Stomach (tissue), 9 donors: ENCODE results near the gene CNTN5. TPM values are rescaled to one million over a fixed set of nuclear protein-coding genes. Genes with fewer than 3 reads are reported as not detected.

ENCODE experiments used
- DNase-seq, 2 donors: peaks; one replicate each; pipeline versions ENCODE4 v3.0.0 to v3.0.0-alpha.2; 2013 to 2019
- H3K27ac ChIP-seq, 5 donors: fragments of 200-600 bp in 4 of 5; sonication (generic) in 4 of 5; one replicate each; pipeline ENCODE4 v1.5.1; 2013 to 2019; ENCODE audit warnings: mild to moderate bottlenecking in 1 of 5, moderate library complexity in 1 of 5
- H3K27me3 ChIP-seq, 3 donors: fragments of 200-600 bp; sonication (generic); one replicate each; pipeline ENCODE4 v1.5.1; 2017 to 2019; ENCODE audit warnings: mixed run types in 1 of 3
- H3K36me3 ChIP-seq, 4 donors: fragments of 200-600 bp; sonication (generic); 1 replicate in 3 of 4; 2 replicates in 1 of 4; pipeline ENCODE4 v1.5.1; 2016 to 2019
- H3K4me1 ChIP-seq, 4 donors: fragments of 200-600 bp; sonication (generic); one replicate each; pipeline ENCODE4 v1.5.1; 2016 to 2019
- H3K4me3 ChIP-seq, 4 donors: fragments of 200-600 bp; sonication (generic) in 3 of 4; one replicate each; pipeline ENCODE4 v1.5.1; 2016 to 2019; ENCODE audit warnings: mild to moderate bottlenecking in 1 of 4
- H3K9me3 ChIP-seq, 4 donors: fragments of 200-600 bp; sonication (generic); one replicate each; pipeline ENCODE4 v1.5.1; 2016 to 2019
- CTCF ChIP-seq, 7 experiments: fragments of 450-650 bp in 4 of 7; fragments of 200-600 bp in 3 of 7; sonication (generic) in 3 of 7; IDR thresholded peaks; one replicate each; pipeline ENCODE4 v1.5.1; 2016 to 2019; ENCODE audit warnings: antibody characterized with exemption in 7 of 7, control low read depth in 2 of 7, mild to moderate bottlenecking in 1 of 7
- EP300 ChIP-seq: sonication (generic); formaldehyde crosslinking; IDR thresholded peaks from one replicate; pipeline ENCODE4 v1.6.1; 2017; ENCODE audit warnings: antibody characterized with exemption
- POLR2A ChIP-seq, 4 donors: fragments of 450-650 bp; IDR thresholded peaks; one replicate each; pipeline ENCODE4 v1.6.1; 2016; ENCODE audit warnings: antibody characterized with exemption in 4 of 4, control low read depth in 2 of 4, mild to moderate bottlenecking in 1 of 4, moderate library complexity in 1 of 4
- POLR2AphosphoS5 ChIP-seq, 3 donors: sonication (generic); formaldehyde crosslinking; IDR thresholded peaks; one replicate each; pipeline ENCODE4 v1.6.1; 2016; ENCODE audit warnings: antibody characterized with exemption in 3 of 3
- WGBS, 5 donors: extraction: QIAGEN DNeasy Blood & Tissue Kit in 3 of 5; methylation state at CpG; one replicate each; pipeline versions ENCODE4 v1.1.5 to v1.1.7; 2013 to 2018; 5-methylcytosine and 5-hydroxymethylcytosine counted together
- intact Hi-C: fragments of 100-400 bp; cut with DNase I; formaldehyde crosslinking; loops from one replicate; pipeline ENCODE4 v1.15.1; 2023; ENCODE audit warnings: low total_unique reads
- polyA plus RNA-seq, 3 donors: library from polyadenylated mRNA; stranded (reverse); fragments of 200-250 nt; gene quantifications; one replicate each; pipeline ENCODE4 v1.2.3, GENCODE V29; 2013
- total RNA-seq, 5 donors: library from RNA; depleted of rRNA; stranded (reverse); fragments of >200 nt; gene quantifications; one replicate each; pipeline versions ENCODE4 v1.1.0 to v1.2.3, GENCODE V29; 2014 to 2016
- donor health status: healthy with polysubstance abuse.
- donor health status: Bipolar disorder and iron deficiency.
- donor health status: healthy.

The CNTN5 gene
- total and polyA plus RNA-seq, 8 donors = 0.05 to 9.9 TPM; not detected in 6

GRCh38 chr11:99351624-99352023 is 330.9 kb downstream of the CNTN5 start:
- intact Hi-C loops = no loop called here
- TF ChIP-seq EP300 (no peak), CTCF (IDR thresholded peaks at IDR 0.05) (no peak), POLR2A (IDR thresholded peaks at IDR 0.05) (no peak), POLR2AphosphoS5 (IDR thresholded peaks at IDR 0.05) (no peak)
- no peak for DNase-seq
- WGBS, 5 donors = 20 to 29% (median 23%) methylated on average over 1 of the region's 1 CpG
- Histone ChIP-seq H3K9me3 (peaks cover 0 to 7% (median 0%) of the 10 kb centered on the region in 4 donors), H3K27me3 (no peaks in the 10 kb centered on the region), H3K4me3 (no peak overlapping the region), H3K36me3 (no peaks in the 10 kb centered on the region), H3K27ac (no peak overlapping the region), H3K4me1 (no peaks in the 10 kb centered on the region)

- Histone ChIP-seq H3K4me1 (no peaks in the 10 kb centered on the region), H3K36me3 (no peaks in the 10 kb centered on the region), H3K27me3 (no peaks in the 10 kb centered on the region), H3K4me3 (no peak overlapping the region), H3K27ac (no peak overlapping the region), H3K9me3 (peaks cover 0 to 7% (median 1%) of the 10 kb centered on the region in 4 donors)
- DNase-seq = no peak
- TF ChIP-seq POLR2A (IDR thresholded peaks at IDR 0.05) = no peak
- no peak for TF ChIP-seq CTCF (IDR thresholded peaks at IDR 0.05)
- no peak for TF ChIP-seq POLR2AphosphoS5 (IDR thresholded peaks at IDR 0.05)
- intact Hi-C loops = no loop called here
- 73 to 81% (median 75%) methylated on average over 5 of the region's 5 CpGs for WGBS, 5 donors
These were observed 331.9 kb downstream of the CNTN5 start for GRCh38 chr11:99352642-99353041.

GRCh38 chr11:99366546-99366945 is 345.8 kb downstream of the CNTN5 start:
- Histone ChIP-seq H3K4me1 (no peaks in the 10 kb centered on the region), H3K4me3 (no peak overlapping the region), H3K9me3 (no peaks in the 10 kb centered on the region), H3K36me3 (no peaks in the 10 kb centered on the region), H3K27me3 (no peaks in the 10 kb centered on the region), H3K27ac (no peak overlapping the region)
- no peak for DNase-seq
- WGBS, 5 donors = 78 to 86% (median 81%) methylated on average over 7 of the region's 7 CpGs
- TF ChIP-seq POLR2AphosphoS5 (IDR thresholded peaks at IDR 0.05) (no peak), EP300 (no peak), POLR2A (IDR thresholded peaks at IDR 0.05) (no peak), CTCF (IDR thresholded peaks at IDR 0.05) (no peak)
- intact Hi-C loops = no loop called here

DNA sequence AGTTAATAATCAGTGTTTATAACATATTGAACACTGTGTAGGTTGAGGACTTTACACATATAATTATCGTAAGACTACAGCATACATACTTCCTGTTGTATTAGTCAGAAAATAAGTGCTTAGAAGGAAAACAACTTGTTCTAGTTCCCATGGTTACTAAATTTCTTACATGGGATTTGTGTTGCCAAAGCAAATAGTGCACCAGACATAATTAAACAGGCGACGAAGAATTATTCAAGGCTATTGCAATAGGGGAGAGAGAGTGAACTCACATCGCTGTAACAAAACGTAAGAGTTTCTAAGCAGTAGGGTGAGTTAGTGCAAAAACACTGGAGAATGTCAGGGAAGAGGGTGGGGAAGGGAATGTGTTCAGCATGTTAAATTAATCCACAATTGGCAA is 347.8 kb downstream of the CNTN5 start:
- Histone ChIP-seq H3K4me3 (no peak overlapping the region), H3K9me3 (no peaks in the 10 kb centered on the region), H3K27ac (no peak overlapping the region), H3K36me3 (no peaks in the 10 kb centered on the region), H3K4me1 (no peaks in the 10 kb centered on the region), H3K27me3 (no peaks in the 10 kb centered on the region)
- no peak for TF ChIP-seq CTCF (IDR thresholded peaks at IDR 0.05)
- no peak for TF ChIP-seq EP300
- TF ChIP-seq POLR2A (IDR thresholded peaks at IDR 0.05) = no peak
- TF ChIP-seq POLR2AphosphoS5 (IDR thresholded peaks at IDR 0.05) = no peak
- 61 to 78% (median 68%) methylated on average over 5 of the region's 5 CpGs for WGBS, 5 donors
- intact Hi-C loops = no loop called here
- DNase-seq = peak in 1 of 2 donors; percentile 7
